NCI-H1417 (cell line): ENCODE measurements around the gene FNIP1.
A peak's percentile ranks its signal among the peaks of the same experiment; 100 is the strongest.
"Not testable (repeated sequence)": the region's sequence is repeated elsewhere in the genome, so short reads cannot be mapped to it uniquely, and the experiment has no call there.

Source experiments
- DNase-seq, 3 experiments: peaks; one replicate each; lab custom pipeline; 2025; lab: John Stamatoyannopoulos, UW

FNIP1 gene

DNA sequence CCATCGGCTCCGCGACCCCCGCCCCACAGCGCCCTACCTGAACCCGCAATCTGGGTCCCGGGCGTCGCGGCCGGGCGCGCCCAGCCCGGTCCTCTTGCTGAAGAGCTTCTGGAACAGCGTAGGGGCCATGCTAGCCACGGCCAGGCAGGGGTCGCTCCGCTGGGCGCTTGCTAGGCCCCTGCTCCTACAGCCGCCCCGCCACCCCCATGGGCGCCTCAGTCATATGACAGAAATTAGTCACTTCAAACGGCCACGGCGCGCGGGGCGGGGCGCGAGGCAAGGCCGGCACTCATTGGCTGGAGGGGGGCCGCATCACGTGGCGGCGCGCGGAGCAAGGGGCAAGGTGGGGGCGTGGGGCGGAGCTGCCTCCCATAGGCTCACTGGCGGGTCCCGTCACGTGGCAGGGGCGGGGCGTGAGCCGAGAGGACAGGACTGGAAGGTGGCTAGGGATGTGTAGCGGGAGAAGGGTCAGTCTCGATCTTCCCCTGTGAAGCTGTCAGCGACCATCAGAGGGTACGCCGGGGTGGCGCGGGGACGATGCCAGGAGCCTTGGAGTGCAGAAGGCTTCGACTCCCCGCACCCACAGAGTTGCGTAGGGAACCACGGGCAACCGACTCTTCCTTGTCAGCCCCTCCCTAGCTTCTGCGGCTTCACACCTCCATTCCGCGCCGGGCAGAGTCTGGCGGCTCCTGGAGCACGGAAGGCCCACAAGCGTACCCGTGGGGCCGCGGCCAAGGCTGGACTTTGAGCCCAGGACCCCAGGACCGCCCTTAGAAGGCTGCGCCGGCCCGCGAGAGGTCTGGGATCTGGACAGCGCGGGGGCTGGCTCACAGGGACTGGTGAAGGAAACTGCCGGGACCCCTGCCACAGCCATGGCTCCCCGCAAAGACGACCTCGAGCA, at the start of gene FNIP1:
TSS of gene FNIP1 (minus strand) at position 225 of the 901 bp plus-strand sequence. CDS start at position 129, 96 bp downstream.
- peak; percentile 94 to 97 (median 96) for DNase-seq

DNA sequence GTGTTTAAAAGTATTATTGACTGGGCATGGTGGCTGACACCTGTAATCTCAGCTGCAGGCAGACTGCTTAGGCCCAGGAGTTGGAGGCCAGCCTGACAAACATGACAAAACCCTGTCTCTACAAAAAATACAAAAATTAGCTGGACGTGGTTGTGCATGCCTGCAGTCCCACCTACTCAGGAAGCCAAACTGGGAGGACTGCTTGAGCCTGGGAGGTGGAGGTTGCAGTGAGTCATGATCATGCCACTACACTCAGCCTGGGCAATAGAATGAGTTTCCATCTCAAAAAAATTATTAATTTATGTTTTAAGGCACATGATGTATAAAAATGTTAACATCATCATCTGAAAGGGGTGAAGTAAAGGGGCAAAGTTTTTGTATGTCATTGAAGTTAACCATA, 49.7 kb upstream of the FNIP1 start:
- DNase-seq: no peak

DNA sequence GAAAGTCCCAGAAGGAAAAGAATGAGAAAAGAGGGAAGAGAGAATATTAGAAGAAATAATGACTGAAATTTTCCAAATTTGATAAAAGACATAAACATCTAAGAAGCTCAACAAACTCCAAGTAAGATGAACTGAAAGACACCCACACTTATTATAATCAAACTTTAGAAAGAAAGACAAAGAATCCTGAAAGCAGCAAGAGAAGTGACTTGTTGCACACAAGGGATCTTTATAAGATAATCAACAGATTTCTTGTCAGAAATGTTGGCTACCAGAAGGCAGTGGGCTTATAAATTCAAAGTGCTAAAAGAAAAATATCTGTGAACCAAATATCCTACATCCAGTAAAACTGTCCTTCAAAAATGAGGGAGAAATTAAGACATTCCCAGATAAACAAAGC, 49.0 kb upstream of the FNIP1 start:
- DNase-seq: no peak

DNA sequence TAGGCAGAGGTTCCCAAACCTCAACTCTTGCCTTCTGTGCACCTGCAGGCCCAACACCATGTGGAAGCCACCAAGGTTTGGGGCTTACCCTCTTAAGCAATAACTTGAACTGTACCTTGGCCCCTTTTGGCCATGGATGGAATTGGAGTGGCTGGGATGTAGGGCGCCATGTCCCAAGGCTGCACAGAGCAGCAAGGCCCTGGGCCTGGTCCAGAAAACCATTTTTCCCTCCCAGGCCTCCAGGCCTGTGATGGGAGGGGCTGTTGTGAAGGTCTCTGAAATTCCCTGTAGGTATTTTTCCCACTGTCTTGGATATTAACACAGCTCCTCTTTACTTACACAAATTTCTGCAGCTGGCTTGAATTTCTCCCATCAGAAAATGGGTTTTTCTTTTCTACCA, 46.2 kb upstream of the FNIP1 start:
- not testable (repeated sequence) for DNase-seq

DNA sequence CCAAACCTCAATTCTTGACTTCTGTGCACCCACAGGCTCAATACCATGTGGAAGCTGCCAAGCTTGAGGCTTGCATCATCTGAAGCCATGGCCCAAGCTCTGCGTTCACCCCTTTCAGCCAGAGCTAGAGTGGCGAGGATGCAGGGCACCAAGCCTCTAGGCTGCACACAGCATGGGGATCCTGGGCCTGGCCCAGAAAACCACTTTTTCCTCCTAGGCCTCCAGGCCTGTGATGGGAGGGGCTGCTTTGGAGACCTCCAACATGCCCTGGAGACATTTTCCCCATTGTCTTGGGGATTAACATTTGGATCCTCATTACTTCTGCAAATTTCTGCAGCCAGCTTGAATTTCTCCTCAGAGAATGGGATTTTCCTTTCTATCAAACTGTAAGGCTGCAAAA, 35.9 kb upstream of the FNIP1 start:
- DNase-seq: not testable (repeated sequence)

DNA sequence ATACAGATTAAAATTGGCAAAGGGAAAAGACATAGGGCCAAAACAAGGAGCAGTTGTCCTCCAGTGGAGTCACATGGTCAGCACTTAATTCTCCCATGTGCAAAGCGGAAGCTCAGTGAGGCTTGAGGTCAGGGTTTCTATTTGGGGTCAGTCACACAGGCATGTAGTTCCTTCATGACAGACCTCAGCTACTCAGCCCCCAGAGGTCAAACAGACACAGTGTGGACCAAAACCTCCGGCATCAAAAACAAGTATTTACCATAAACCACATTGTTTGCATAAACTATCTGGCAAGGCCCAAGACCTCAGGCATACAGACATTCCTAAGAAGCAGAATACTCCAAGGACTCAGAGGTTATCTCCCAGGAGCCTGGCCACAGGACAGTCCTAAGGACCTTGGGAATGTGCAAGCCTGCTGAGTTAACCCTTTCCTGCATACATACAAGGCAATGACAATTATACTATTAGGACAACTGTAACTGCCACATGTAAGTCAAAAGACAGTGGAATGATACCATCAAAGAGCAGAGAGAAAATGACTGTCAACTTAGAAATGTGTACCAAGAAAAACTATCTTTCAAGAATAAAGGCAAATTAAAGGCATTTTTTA, 28.7 kb upstream of the FNIP1 start:
- no peak for DNase-seq

DNA sequence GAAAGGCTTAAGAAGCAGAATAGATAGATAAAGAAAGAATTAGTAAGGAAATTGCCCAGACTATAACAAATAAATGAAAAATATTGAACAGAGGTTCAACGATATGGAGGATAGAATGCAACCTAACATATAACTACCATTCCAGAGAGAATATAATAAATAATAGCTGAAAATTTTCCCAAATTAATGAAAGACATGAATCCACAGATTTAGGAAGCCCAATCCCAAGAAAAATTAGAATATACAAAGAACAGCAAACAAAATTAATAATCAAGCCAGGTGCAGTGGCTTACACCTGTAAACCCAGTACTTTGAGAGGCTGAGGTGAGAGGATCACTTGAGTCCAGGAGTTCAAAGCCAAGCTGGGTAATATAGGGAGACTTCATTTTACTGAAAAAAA, 27.8 kb upstream of the FNIP1 start:
- no peak for DNase-seq

DNA sequence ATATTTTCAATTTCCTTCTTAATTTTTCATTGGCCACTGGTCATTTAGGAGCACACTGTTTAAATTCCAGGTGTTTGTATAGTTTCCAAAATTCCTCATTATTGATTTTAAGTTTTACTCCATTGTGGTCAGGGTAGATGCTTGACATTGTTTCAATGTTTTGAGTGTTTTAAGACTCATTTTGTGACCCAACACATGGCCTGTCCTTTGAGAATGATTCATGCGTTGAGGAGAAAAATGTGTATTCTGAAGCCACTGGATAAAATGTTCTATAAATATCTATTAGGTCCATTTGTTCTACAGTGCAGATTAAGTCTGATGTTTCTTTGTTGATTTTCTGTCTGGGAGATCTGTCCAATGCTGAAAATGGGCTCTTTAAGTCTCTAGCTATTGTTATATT, 24.4 kb upstream of the FNIP1 start:
- no peak for DNase-seq

DNA sequence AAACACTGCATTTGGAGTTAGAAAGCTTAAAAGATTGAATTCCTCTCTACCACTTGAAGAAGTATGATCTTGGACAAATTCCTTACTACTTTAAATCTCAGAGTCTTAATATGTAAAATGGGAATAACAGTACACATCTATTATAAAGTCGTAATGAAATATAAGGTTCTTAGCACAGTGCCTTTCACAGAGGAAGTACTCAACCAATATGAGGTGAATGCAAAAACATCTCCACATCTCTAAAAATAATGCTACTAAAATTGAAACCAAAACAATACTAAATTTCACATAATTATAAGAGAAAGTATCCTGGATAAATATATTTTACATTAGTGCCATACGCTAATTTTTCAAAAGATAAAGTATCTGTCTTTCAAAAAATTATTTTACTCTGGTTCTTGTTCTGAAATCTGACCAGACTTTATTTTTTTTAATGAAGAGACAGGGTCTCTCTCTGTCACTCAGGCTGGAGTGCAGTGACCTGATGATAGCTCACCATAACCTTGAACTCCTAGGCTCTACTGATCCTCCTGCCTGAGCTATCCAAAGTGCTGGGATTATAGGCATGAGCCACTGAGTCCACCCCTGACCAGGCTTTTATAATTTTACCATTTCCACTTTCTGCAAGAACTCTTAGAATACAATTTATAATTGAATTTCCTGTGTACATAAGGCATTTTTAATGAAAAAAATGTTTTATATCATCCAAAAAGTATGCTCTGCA, 21.3 kb upstream of the FNIP1 start:
- DNase-seq: no peak

DNA sequence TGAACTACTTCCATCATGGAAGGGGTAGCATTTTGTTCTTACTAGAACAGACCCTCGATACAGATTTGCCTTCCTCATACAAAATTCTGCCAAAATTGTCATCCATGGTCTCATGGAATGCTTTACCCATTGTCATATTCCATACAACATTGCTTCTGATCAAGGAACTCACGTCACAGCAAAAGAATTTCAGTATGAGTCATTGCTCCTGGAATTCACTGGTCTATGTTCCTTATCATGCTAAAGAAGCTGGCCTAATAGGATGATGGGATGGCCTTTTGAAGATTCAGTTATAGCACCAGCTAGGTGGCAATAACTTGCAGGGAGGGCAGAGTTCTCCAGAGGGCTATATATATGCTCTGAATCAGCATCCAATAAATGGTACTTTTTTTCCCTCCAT, 18.2 kb upstream of the FNIP1 start:
- DNase-seq: no peak

DNA sequence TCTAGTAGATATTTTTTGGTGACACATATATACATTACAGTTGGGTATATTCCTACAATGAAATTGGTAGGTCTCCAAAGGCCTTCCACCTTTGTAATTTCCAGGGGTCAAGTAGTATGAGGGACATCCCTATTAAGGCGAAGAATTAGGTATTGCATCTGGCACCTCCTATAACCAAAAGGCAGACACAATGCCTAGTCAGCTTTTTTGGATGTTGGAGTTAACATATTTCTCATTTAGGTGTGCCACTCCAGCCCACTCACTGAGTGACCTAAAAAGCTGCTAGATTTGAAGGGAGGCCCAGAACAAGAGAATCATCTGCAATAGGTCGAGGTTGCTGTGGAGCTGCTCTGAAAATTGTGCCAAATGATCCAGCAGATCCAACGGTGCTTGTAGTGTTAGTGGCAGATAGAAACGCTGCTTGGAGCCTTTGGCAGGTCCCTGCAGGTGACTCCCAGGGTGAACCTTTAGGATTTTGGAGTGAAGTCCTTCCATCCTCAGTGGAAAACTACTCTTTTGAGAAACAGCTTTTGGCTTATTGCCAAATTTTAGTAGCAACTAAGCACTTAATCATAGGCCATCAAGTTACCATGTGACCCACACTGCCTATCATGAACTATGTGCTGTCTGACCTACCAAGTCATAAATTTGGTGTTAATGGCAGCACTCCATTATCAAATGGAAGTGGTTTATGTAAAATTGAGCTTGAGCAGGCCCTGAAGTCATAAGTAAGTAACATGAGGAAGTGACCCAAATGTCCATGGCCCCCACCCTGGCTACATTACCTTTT, 15.7 kb upstream of the FNIP1 start:
- peak in 1 of 3 experiments; percentile 34 for DNase-seq

DNA sequence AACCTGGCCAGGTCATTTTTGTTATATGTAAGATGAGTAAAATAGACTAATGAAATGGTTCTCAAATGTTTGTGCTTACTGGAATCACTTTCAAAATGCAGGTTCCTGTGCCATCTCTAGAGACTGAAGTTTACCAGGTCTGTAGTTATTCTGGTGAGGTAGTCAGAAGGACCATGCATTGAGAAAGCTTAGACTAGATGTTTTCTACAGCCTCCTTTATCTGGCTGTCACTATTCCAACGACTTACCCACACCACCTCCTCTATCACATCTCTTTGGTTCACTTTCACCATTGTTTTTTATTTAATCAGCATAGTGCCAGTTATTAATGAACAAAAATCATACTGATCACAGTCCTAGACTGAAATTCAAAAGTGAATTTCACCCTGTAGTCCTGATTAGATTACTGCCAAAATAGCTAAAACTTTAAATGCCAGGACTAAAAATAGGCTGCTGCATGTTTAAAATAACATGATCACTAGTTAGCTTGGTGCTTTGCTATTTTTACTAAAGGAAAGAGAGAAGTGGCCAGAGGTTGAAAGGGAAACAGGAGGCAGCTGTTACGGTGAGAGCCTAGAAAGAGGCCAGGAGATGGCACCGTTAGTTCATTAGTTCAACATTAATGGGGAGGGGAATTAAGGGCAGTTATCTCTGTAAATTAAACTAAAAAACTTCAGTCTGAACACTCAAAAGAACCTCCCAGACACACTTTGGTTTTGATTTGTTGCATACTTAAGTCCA, 13.9 kb upstream of the FNIP1 start:
- DNase-seq: peak in 1 of 3 experiments; percentile 7

DNA sequence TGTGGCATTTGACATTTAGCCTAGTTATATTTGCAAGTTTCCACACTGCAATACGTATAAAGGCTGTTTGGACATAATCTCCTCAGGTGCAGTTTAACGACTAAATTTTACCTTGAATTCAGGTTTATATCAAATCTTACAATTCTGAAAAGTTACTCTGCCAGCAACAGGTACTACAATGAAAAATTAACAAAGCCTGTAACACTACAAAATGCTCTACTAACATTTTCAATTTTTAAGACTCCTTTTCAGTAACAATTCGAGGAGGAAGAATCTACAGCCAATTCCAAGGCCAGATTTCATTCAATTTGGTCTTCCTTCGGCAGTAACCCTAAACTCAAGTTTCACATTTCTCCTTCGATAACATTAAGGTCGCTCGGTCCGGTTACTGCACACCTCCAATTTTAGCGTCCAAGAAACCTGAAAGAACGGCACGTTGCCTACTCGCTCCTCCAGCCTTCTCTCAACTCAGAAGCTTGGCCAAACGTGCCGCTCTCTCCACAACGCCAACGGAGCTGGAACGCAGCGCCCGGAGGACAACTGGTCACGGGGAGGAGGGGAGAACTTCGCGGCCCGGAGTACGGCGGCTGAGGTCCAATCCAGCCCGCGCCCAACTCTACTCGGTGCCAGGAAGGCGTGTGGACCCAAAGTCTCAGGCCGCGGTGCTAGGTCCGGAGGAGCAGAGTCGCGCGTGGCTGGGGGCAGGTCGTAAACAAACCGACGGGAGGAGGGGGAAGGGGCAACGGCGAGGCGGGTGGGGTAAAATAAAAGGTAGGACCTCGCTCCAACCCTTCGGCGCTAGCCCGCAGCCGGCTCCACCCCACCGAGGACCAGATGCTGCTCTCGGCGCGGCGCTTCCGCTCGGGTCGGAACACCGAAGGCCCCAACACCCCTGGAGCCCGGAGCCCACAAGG, 681 bp downstream of the FNIP1 start:
- DNase-seq: peak; percentile 34 to 85 (median 70)

DNA sequence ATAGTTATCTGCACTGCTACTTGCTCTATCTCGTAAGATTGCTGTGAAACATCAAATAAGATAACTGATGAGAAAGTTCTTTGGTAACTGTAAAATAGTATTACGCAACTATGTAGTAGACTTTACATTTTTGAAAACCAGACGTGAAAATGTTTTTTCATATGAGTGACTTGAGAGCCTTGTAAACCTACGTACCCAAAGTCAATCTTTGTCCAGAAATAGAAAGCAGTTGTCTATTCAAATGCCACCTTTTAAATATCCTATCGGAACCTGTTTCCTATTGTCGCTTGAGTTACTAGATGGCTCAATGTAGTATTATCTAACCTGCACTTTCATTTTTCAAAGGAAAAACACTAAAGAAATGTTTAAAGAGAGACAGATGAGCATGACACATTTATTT, 1.6 kb downstream of the FNIP1 start:
- DNase-seq: no peak

DNA sequence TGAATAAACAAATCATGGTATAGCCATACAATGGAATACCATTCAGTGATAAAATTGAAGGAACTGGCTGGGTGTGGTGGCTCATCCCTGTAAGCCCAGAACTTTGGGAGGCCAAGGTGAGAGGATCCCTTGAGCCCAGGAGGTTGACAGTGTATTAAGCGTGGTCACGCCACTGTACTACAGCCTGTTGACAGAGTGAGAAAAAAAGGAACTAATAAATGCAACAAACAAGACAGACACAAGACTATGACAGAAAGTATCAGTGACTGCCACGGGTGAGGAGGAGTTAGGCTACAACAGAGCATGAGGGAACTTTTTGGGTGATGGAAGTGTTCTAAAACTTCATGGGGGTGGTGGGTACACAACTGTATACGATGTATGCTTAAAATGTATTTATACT, 2.2 kb downstream of the FNIP1 start:
- no peak for DNase-seq

DNA sequence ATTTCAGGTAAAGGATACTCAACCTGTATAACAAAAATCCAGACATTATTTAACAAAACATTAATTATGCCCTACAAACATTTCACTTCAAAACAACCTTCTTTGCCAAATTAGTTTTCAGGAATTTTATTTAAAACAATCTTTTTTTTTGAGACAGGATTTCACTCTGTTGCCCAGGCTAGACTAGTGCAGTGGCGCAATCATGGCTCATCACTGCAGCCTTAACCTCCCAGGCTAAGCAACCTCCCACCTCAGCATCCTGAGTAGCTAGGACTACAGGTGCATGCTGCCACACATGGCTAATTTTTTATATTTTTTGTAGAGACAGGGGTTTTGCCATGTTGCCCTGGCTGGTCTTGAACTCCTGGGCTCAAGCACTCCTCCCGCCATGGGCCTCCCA, 3.9 kb downstream of the FNIP1 start:
- no peak for DNase-seq

DNA sequence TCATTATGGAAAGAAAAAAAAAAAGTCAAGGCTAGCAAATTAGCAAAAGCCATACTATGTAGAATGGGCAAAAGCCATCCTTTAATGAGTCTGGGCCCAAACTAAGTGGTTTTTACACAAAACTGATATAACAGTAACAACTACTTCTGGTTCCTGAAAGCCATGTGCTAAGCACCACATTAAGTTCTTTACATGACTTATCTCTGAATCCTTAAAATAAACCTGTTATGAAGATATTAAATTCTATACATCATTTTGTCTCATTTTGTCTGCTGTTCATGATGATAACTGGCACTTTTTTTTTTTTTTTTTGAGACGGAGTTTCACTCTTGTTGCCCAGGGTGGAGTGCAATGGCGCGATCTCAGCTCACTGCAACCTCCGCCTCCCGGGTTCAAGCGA, 5.0 kb downstream of the FNIP1 start:
- no peak for DNase-seq

DNA sequence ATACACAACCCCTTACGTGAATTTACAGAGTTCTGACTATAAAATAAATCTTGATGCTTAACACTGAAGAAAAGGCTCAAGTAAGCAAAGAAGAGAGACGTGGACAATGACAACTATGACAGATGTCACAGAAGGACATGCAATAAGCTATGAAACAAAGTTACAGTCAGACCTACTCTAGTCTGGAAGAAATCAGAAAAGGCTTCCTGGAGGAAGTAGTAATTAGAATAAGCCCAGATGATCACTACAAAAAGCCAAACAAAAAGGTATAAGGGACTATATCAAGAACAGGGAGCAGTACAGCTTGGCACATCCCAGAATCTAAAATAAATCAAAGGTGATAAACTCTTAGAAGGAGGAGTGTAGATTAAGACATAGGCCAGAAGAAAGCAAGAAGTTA, 6.3 kb downstream of the FNIP1 start:
- no peak for DNase-seq

DNA sequence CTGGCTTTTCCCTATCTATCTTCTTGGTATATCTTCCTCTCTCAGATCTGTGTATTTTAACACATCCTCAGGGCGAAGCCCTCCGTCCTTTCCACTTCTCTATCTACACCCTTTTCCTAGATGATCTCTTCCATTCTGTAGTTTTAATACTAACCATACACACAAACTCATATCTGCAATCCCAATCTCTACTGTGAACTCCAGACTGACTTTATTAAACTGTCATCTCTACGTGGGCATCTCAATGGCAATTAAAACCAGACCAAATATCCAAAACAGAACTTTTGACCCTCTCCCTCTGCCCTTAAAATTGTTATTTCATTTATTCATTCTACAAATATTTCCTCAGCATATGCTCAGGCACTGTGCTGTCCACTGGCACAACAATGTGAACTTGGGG, 7.1 kb downstream of the FNIP1 start:
- no peak for DNase-seq

DNA sequence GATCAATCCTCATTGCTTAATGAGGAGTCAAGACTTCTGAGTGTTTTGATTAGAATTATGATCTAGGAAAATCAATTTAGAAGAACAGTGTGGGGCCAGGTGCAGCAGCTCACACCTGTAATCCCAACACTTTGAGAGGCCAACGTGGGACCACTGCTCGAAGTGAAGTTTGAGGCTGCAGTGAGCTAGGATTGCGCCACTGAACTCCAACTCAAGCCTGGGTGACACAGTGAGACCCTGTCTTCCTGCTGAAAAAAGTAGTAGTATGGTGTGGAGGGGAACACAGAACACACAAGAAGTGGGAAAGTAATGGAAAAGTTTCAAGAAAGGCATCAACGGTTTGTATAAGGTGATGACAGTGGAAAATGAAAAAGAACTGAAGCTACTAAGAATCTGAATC, 9.1 kb downstream of the FNIP1 start:
- no peak for DNase-seq
